ENCODE measurements around the gene CYTH4. TPM values are rescaled to one million over a fixed set of nuclear protein-coding genes. Genes with fewer than 3 reads are reported as not detected.
A peak's percentile ranks its signal among the peaks of the same experiment; 100 is the strongest.

CYTH4 gene
- total RNA-seq, 4 donors from 2014 or later, result 5.1 to 27.3 (median 9.4) TPM

DNA sequence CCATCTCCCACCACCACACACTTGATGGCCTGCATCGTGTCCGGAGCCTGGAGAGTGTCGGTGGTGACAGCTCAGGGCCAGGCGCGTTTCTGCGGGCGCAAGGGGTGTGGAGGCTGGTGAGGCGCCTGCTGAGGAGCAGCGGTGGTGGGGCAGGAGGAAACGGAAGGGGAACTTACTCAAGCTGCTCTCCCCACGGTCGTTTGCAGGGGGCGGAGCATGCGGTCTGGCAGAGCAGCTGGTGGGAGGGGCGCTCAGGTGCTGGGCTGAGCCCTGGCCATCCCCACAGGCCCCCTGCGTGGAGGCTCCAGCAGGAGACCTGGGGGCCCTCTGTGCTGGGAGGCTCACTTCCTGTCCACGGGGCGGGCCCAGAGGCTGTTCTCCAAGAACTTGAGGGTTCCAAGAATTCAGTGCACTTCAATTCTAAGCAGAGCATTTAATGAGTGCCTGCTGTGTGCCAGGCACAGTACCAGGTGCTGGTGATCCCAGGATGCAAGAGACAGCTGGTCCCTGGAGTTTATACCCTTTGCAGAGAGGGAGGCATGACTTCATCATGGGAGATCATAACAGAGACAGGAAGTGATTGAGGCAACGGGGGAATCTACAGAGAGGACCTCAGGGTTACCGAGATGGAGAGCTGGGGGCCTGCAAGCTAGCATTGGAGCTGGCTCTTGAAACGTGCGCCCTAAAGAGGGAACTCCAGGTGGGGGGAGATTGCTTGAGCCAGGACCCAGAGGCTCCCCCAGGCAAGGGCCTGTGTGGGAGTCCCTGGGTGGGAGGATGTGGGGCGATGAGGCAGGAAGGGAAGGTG, 38.0 kb upstream of the CYTH4 start, which contains the start of gene RAC2:
TSS of gene RAC2 (minus strand) at position 156 of the 808 bp plus-strand sequence. CDS start at position 35, 121 bp downstream.
- intact Hi-C loops (cut with DNase I), result no loop called here
- H3K9me3 ChIP-seq, result no peaks in the 10 kb centered on the region
- H3K4me3 ChIP-seq, result peak within 1 kb of the TSS; percentile 31 to 52 (median 39)
- TF ChIP-seq POLR2A (IDR thresholded peaks at IDR 0.05; ENCODE audit: low read depth) (no peak), EP300 (IDR thresholded peaks at IDR 0.05) (no peak), CTCF (IDR thresholded peaks at IDR 0.05) (no peak), POLR2AphosphoS5 (IDR thresholded peaks at IDR 0.05) (no peak)
- WGBS, result 23% methylated on average over 18 of the region's 23 CpGs
- peak within 1 kb of the TSS in 2 of 4 donors; percentile 31 to 50 for H3K27ac ChIP-seq (replicated peaks in 1 of 4)
- no peaks in the 10 kb centered on the region for H3K36me3 ChIP-seq
- no peak for DNase-seq (ENCODE audit: extremely low spot score)
- H3K27me3 ChIP-seq, result peaks cover 0 to 69% (median 8%) of the 10 kb centered on the region in 4 donors
- H3K4me1 ChIP-seq, result no peaks in the 10 kb centered on the region

GRCh38 chr22:37244922-37245722, 37.2 kb upstream of the CYTH4 start:
- intact Hi-C loops (cut with DNase I), result no loop called here
- 66% methylated on average over 20 of the region's 22 CpGs for WGBS
- DNase-seq (ENCODE audit: extremely low spot score), result no peak
- H3K27ac ChIP-seq (replicated peaks in 1 of 4), result no peak overlapping the region
- peaks cover 0 to 69% (median 8%) of the 10 kb centered on the region in 4 donors for H3K27me3 ChIP-seq
- TF ChIP-seq EP300 (IDR thresholded peaks at IDR 0.05) (no peak), CTCF (IDR thresholded peaks at IDR 0.05) (no peak), POLR2A (IDR thresholded peaks at IDR 0.05; ENCODE audit: low read depth) (no peak), POLR2AphosphoS5 (IDR thresholded peaks at IDR 0.05) (no peak)
- no peaks in the 10 kb centered on the region for H3K4me1 ChIP-seq
- H3K36me3 ChIP-seq, result no peaks in the 10 kb centered on the region
- no peak overlapping the region for H3K4me3 ChIP-seq
- no peaks in the 10 kb centered on the region for H3K9me3 ChIP-seq

GRCh38 chr22:37245740-37246139, 36.6 kb upstream of the CYTH4 start:
- H3K36me3 ChIP-seq, result no peaks in the 10 kb centered on the region
- H3K4me3 ChIP-seq, result no peak overlapping the region
- H3K27me3 ChIP-seq, result peaks cover 0 to 69% (median 6%) of the 10 kb centered on the region in 4 donors
- H3K9me3 ChIP-seq, result no peaks in the 10 kb centered on the region
- intact Hi-C loops (cut with DNase I), result no loop called here
- H3K4me1 ChIP-seq, result no peaks in the 10 kb centered on the region
- no peak overlapping the region for H3K27ac ChIP-seq (replicated peaks in 1 of 4)
- TF ChIP-seq CTCF (IDR thresholded peaks at IDR 0.05) (no peak), EP300 (IDR thresholded peaks at IDR 0.05) (no peak), POLR2A (IDR thresholded peaks at IDR 0.05; ENCODE audit: low read depth) (no peak), POLR2AphosphoS5 (IDR thresholded peaks at IDR 0.05) (no peak)
- 73% methylated on average over 6 of the region's 6 CpGs for WGBS
- DNase-seq (ENCODE audit: extremely low spot score), result no peak

- no peaks in the 10 kb centered on the region for H3K36me3 ChIP-seq
- WGBS, result 74% methylated on average over 6 of the region's 6 CpGs
- no peaks in the 10 kb centered on the region for H3K4me1 ChIP-seq
- DNase-seq (ENCODE audit: extremely low spot score), result no peak
- H3K27ac ChIP-seq (replicated peaks in 1 of 4), result no peak overlapping the region
- intact Hi-C loops (cut with DNase I), result no loop called here
- peaks cover 0 to 62% (median 4%) of the 10 kb centered on the region in 4 donors for H3K27me3 ChIP-seq
- H3K4me3 ChIP-seq, result no peak overlapping the region
- TF ChIP-seq POLR2A (IDR thresholded peaks at IDR 0.05; ENCODE audit: low read depth) (no peak), CTCF (IDR thresholded peaks at IDR 0.05) (no peak), EP300 (IDR thresholded peaks at IDR 0.05) (no peak), POLR2AphosphoS5 (IDR thresholded peaks at IDR 0.05) (no peak)
- no peaks in the 10 kb centered on the region for H3K9me3 ChIP-seq
Observed at GRCh38 chr22:37248251-37248650, 34.1 kb upstream of the CYTH4 start.
